Caki2 (cell line): ENCODE measurements around the gene AGBL4. TPM values are rescaled to one million over a fixed set of nuclear protein-coding genes. Genes with fewer than 3 reads are reported as not detected.

ENCODE experiments used
- DNase-seq: peaks from one replicate; pipeline ENCODE4 v3.0.0-alpha.2; 2015; ENCODE audit warnings: low read depth
- in situ Hi-C: cut with HindIII; loops from 2 replicates; pipeline ENCODE4 v1.10.0; 2016; ENCODE audit warnings: low sequenced_read_pairs, low pct_unique_long_range_greater_than_20kb, mixed read lengths
- total RNA-seq: library from RNA; depleted of rRNA; stranded (reverse); fragments of >200 nt; shearing (Covaris generic); gene quantifications from 2 replicates; pipeline ENCODE4 v1.2.3, GENCODE V29; 2014; ENCODE audit warnings: low replicate concordance

The AGBL4 gene
- total RNA-seq, 1 experiment from 2014 or later: not detected

DNA sequence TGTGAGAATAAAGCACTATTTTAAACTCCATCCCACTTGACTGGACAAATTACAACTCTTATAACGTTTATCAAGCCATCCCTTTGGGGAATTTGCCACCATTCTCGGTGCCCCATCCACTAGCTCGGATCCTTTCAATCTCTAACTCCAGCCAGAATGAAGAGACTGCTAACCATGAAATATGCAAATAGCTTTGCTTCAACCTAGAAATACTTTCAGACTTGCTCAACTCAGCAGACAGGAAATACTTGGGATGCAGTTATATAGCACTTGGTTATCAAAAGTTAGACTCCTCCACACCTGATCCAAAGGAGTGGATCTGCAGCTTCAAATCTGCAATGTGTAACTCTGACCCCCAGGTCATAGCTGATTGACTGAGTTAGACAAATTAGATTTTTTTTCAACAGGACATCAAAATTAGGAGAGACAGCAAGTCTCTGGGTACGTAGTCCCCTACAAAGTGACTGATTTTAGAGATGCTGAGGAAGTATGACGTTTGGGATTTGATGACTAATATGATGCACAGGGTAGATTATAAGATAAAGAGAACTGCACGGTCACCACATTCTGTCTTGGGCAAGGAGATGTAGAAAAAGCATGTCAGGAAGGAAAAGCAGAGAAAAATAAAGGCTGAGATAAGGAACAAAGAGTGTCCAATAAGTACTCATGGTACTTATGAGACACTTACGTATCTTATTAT lies 496.0 kb downstream of the AGBL4 start:
- in situ Hi-C loops: no loop called here
- no peak for DNase-seq

DNA sequence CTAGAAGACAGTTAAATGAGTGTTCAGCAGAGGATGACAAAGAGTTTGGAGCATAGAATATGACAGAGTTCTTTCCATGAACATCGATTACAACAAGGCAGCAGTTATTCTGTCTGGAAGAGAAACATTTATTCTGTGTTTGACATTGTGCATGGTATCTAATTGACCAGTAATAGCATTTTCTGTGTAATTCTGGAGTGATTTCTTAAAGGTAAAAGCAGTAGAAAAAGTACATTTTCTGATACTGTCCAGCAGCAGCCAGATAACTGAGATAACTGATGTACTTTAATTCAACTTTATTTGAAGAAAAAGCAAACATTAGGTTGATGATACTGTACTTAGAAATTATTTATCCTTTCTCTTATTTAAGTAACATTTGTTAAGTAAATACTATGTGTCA lies 497.1 kb downstream of the AGBL4 start:
- in situ Hi-C loops: no loop called here
- DNase-seq: no peak

DNA sequence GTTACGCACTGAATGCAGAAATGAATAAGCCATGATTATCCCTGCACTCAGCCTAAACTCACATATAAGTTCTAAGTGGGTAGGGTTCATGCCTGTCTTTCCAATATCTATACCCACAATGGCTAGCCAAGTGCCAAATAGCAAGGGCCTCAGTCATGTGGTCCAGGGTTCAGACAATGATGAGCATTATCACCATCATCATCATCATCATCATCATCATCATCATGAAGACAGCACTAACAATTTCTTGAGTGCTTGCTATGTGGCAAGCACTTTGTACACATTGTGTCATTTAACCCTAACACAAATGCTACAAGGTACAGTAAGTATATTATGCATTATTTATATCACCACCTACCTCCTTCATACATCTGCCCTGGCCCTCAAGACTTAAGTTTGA lies 500.0 kb downstream of the AGBL4 start:
- DNase-seq: no peak
- in situ Hi-C loops: no loop called here

DNA sequence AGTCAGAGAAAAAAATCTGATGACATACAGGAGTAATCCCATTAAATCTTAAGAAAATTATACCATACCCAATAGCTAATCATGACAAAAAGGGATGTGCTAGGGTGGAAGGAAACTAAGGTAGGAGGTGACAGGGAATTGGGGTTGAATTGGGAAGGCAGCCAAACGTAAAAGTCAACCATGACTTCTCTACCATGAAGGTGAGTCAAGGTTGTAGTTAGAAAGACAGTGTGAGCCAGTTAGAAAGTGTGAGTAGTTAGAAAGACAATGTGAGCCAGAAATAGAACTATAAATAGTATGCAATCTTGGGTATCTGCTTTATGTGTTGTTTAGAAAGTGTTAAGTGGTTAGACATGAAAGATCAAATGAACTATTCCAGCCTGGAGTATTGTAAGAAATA lies 556.8 kb downstream of the AGBL4 start:
- in situ Hi-C loops: no loop called here
- DNase-seq: no peak

DNA sequence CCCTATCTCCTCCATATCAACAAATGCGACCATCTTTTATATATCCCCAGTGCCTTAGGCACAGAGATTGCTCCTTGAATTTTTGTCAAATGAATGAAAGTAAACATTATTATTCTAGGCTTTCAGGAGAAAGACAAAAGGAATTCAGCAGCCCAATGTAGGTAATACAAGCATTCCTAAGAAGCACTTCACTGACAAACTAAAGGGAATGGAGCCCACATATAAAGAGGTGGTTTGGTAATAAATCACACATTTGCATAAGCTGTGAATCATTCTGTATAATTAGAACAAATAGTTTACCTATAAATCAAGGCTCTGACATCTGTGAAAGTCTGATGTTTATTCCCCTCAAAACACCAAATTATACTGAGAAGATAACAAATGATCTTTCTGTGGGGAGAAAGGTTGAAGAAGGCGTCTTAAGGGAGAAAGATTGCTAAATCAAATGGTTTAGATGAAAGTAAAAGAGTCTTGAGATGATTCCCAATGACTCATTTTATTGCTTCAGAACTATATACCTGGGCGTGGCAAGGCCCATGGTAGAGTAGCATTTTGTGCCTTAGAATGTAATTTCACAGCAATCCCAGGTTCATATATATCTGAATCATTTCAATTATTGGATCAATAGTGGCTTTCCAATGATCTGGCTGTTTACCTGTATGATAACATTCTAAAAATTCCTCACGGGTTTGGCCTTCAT lies 558.1 kb downstream of the AGBL4 start:
- in situ Hi-C loops: no loop called here
- no peak for DNase-seq

DNA sequence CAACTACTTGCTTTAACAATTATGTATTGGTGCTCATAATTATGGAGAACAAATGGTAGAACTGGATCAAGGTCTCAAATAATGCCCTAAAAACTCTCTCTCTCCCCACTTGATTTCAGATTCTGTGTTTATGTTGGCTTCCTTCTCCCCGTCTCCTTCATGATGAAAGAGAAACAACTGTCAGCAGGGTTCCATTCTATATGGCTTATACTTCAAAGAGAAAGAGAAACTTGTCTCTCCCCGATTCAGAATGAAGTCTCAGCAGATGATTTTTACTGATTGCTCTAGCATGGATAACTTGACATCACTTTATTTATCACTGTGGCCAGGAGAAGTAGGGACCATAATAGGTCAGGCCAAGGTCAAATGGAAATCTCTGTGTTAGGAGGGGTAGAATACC lies 575.6 kb downstream of the AGBL4 start:
- in situ Hi-C loops: no loop called here
- no peak for DNase-seq

DNA sequence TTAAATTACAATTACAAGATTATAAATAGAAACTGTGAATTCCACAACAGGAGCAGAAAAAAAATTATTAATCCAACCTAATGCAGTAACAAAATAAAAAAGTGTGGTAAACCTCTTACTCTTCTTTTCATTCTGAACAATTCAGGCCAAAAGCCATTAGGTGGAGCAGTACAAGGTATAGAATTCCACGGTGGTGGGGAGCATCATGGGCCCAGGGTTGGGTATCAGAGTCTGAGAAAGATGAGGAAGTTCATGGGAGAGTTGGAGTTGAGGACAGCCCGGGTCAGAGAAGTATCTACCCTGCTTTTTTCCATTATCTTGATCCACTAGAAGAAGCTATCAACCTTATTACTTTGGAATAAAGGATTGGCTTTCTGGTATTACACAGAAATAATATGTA lies 586.9 kb downstream of the AGBL4 start:
- no peak for DNase-seq
- in situ Hi-C loops: no loop called here

DNA sequence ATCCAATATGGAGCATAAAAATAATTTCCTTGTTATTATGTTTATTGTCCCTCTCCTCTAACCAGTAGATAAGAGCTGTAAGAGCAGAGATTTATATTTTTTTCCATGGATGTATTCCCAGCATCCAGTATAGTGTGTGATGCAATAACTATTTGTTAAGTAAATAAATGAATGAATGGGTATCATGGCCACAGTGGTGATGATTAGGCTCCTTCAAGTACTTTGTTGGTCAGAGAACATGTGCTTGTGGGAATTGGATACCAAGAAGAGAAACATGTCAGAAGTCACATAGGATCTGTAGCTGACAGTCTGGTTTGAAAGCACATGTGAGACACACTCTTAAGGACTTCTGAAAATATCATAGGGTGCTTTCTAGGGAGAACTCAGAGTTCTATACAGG lies 588.5 kb downstream of the AGBL4 start:
- in situ Hi-C loops: no loop called here
- no peak for DNase-seq

DNA sequence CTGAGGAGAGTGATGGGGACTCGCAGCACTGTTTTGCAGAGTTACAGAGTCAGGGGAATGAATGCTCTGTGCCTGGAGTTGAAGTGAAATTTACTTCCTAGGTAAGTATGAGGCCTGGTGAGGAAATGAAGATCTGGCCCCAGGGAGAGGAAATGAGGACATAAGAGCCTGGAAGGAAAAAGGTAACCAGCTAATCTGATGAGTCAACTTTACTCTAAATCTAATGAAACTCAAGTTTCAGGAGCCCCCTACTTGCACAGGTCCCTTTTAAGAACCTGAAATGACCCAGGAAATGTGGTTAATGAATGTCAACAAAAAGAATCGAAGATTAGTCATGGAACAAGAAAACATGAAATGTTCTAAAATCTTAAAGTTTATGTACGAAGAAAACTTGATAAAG lies 599.0 kb downstream of the AGBL4 start:
- DNase-seq: no peak

DNA sequence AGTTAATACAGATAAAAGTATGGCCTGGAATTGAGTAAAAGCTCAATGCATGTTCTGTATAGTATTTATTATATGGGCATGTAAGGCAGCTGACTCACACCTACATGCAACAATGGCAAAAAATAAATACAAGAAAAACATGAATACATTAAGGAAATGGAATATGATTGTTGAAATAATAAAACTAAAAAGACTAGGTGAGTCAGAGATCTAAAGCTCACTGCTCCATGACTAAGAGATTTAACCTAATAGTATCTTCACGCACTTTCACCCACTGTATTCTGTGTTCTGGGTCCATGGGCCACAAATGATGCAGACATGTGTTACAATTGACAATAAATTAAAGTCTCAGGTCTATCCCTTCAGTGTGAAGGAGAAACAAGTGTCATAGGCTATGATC lies 607.0 kb downstream of the AGBL4 start:
- in situ Hi-C loops: no loop called here

More for the DNA sequence above, 599.0 kb downstream of the AGBL4 start:
- in situ Hi-C loops: no loop called here

DNA sequence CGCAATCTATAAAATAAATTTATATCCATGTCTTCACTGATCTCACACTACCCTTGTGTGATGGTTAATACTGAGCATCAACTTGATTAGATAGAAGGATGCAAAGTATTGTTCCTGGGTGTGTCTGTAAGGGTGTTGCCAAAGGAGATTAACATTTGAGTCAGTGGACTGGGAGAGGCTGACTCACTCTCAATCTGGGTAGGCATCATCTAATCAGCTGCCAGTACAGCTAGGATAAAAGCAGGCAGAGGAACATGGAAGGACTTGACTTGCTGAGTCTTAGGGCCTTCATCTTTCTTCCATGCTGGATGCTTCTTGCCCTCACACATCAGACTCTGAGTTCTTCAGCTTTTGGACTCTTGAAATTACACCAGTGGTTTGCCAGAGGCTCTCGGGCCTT lies 615.4 kb downstream of the AGBL4 start:
- in situ Hi-C loops: no loop called here
- no peak for DNase-seq

More for the DNA sequence above, 607.0 kb downstream of the AGBL4 start:
- no peak for DNase-seq

DNA sequence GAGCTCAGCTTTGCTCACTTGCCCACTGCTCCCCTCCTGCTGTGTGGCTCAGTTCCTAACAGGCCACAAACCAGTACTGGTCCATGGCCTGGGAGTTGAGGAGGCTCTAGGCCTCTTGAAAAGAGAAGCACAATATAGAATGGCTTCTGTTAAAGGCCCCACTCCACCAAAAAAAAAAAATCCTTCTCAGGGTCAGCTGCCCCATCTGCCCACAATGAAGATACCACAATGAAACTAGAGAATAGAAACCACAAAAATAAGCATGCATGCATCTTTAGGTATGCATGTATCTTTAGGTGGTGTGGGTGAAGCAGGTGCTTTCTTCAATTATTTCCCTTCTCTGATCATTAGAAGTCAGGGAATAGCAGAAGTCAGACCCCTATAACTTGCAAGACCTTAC lies 626.7 kb downstream of the AGBL4 start:
- DNase-seq: no peak
- in situ Hi-C loops: no loop called here

DNA sequence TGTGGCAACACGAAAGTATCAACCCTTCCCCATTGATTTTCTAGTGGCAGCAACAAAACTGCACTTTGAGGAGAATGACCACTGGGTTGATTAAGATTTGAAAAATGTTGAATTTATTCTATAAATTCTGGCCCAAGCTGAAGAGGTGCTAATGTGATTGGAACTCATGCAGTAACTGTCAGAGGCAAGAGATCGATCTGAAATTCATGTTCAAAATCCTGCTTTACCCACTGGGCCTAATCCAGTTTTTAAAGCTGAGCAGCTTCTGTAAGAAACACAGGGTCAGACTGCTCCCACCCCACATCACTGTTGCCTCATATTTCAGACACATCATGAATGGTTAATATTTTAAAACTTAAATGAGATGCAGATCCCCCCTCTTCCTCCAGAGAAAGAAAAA lies 629.6 kb downstream of the AGBL4 start:
- DNase-seq: no peak
- in situ Hi-C loops: no loop called here

DNA sequence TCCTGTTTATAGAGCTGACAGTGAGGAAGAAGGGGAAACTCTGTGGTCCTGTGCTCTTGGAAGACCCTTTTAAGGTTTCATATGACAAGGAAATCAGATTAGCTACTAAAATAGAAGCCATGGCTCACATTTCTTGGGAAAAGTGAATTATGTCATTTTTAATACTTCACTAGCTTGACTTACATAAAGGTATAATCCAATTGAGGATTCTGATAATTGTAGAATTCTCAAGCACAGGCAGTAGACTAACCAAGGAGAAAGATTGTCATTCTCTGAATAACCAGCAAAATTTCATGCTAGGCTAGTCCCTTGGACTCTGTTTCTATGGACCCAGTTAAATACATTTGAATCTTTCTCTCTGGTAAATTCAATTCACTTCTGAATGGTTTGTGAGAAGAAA lies 634.1 kb downstream of the AGBL4 start:
- in situ Hi-C loops: no loop called here
- no peak for DNase-seq

DNA sequence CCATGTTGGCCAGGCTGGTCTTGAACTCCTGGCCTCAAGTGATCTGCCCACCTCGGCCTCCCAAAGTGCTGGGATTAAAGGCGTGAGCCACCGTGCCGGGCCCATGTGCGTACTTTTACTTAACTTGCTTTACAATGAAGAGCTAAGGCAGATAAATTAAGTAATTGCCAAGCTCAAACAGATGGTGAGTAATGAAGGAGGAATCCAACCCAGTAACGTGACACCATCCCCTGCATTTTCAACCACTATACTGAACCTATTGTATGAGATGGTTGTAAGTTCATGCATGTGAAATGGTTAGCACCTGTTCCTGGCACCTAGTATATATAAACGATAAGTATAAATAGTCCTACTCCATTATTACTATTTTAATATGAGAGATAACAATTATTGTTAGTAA lies 659.1 kb downstream of the AGBL4 start:
- DNase-seq: no peak
- in situ Hi-C loops: no loop called here

DNA sequence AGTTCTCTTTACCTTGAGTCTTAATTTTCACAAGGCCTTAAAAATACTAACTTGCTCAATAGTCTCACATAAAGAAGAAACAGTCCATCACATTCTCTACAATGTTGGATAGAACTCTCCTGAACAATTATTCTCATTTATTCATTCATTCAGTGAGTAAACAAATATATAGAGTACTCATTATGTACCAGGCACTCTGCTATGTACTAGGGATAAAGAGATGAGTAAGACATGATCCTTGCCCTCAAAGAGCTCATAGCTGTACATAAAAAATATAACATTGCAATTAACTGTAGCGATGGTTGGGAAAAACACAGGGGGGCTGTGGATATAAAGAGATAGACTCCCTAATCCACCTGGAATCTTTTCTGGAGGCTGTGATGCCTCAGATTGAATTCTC lies 660.1 kb downstream of the AGBL4 start:
- in situ Hi-C loops: no loop called here
- no peak for DNase-seq

DNA sequence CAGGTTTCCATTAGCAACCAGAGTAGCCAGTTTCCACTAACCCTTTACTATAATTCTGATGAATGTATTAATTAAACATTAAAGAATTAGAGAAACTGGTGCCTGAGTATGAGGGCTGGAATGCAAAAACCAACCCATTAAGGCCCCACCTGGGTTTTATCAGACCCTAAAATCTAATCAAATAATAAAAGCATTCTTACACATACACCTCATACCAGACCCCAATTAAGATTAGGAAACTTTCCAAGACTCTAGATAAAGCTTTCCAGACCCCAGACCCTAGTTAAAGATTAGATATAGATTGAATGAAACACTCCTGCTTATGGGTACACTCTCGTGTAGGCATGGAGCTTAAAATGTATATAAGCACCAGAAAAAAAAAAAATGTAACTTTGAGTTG lies 665.7 kb downstream of the AGBL4 start:
- DNase-seq: no peak
- in situ Hi-C loops: no loop called here

DNA sequence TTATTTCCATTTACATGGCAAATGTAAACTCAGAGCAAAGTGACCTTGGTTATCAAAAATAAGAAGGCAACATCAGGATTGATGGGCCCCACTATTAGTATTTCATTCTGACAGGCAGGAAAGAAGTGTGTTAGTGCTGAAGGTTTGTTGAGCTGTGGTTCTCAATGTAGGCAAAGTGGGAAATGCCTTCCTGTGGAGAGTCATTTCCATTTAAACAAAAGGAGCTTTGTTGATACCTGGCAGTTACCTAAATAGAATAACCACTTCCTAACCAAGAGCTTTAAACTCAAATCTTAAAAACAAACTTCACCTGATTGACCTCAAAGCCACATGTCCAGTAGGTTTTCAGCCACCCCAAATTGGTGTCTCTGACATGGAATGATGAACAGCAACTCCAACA lies 667.2 kb downstream of the AGBL4 start:
- in situ Hi-C loops: no loop called here
- DNase-seq: no peak

DNA sequence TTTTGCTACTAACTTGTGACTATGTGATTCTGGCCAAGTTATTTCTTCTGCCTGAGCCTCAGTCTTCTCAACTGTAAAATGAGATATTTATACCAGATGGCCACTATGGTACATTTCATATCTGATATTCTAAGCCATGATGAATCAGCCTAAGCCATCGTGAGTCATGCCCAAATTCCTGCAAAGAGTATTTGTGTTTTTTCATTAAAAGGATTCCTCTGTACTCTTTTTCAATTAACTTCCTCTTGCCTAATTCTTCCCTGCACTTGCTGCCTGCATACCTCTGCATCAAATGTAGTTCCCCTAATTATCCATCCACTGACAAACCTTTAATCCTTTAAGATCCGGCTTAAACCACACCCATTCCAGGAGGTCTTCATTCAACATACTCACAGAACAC lies 672.0 kb downstream of the AGBL4 start:
- in situ Hi-C loops: no loop called here
- DNase-seq: no peak

DNA sequence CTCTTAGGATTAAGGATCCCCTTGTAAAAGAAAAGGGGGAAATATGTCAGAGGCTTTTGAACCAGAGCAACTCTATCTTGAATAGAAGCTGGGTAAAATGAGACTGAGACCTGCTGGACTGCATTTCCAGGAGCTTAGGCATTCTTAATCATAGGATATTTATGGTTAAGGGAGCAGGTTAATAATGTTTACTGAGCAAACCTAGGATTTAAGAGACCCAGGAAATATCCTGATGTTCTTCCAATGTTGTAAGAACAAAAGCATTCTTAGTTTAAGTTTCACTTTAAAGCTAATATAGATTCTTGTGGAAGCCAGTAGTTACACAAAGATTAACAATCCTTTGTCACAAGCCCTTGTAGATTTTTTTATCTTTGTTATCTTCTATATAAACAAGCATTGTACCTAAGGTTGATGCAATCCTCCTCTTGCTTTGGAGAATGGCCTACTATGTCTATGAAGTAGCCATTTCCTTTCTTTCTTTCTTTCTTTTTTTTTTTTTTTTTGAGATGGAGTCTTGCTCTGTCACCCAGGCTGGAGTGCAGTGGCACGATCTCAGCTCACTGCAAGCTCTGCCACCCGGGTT lies 676.9 kb downstream of the AGBL4 start:
- in situ Hi-C loops: no loop called here
- no peak for DNase-seq
